PFSK-1 (cell line): Measurements from ENCODE around the gene TRNP1.

Experiments
- FOXP2 ChIP-seq: optimal IDR thresholded peaks from 2 replicates; pipeline ENCODE3; 2011; ENCODE audit warnings: borderline replicate concordance, control low read depth, inconsistent platforms; ENCODE audit not compliant: insufficient read depth; ENCODE audit errors: extremely low read length, extremely low read depth
- POLR2AphosphoS5 ChIP-seq: IDR thresholded peaks from 2 replicates; pipeline ENCODE4 v1.6.1; 2012; ENCODE audit warnings: low read depth, mild to moderate bottlenecking, control low read depth, low read length, moderate library complexity
- REST ChIP-seq, 2 experiments: IDR thresholded peaks; 2 replicates each; pipeline versions ENCODE4 v1.6.1 to v1.8.0; 2011 to 2012; ENCODE audit warnings: low read depth in 2 of 2, low read length in 2 of 2, control low read depth in 1 of 2, inconsistent platforms in 1 of 2, mild to moderate bottlenecking in 1 of 2, moderate library complexity in 1 of 2; ENCODE audit not compliant: insufficient read depth in 1 of 2
- SIN3A ChIP-seq: IDR thresholded peaks from 2 replicates; pipeline ENCODE4 v1.6.1; 2012; ENCODE audit warnings: mild to moderate bottlenecking, low read length, moderate library complexity, borderline replicate concordance; ENCODE audit not compliant: insufficient read depth
- TAF1 ChIP-seq: IDR thresholded peaks from 2 replicates; pipeline ENCODE4 v1.6.1; 2012; ENCODE audit warnings: low read length, control low read depth, borderline replicate concordance; ENCODE audit not compliant: insufficient read depth

Gene TRNP1

GRCh38 chr1:27045973-27046558 lies 52.6 kb downstream of the TRNP1 start:
- TF ChIP-seq FOXP2 (no peak), SIN3A (no peak), REST (IDR thresholded peaks at IDR 0.05; ENCODE audit: insufficient read depth in 1 of 2, low read depth in 2 of 2, low read length in 2 of 2) (no peak), TAF1 (no peak), POLR2AphosphoS5 (no peak)

GRCh38 chr1:27047914-27048313 lies 54.4 kb downstream of the TRNP1 start:
- no peak for TF ChIP-seq FOXP2
- no peak for TF ChIP-seq SIN3A
- TF ChIP-seq TAF1, result no peak
- TF ChIP-seq REST (IDR thresholded peaks at IDR 0.05; ENCODE audit: insufficient read depth in 1 of 2, low read depth in 2 of 2, low read length in 2 of 2), result no peak
- no peak for TF ChIP-seq POLR2AphosphoS5

- no peak for TF ChIP-seq REST (IDR thresholded peaks at IDR 0.05; ENCODE audit: insufficient read depth in 1 of 2, low read depth in 2 of 2, low read length in 2 of 2)
- no peak for TF ChIP-seq FOXP2
Observed at GRCh38 chr1:27049100-27049499, 55.6 kb downstream of the TRNP1 start.

- TF ChIP-seq SIN3A (no peak), TAF1 (no peak), FOXP2 (no peak), REST (IDR thresholded peaks at IDR 0.05; ENCODE audit: insufficient read depth in 1 of 2, low read depth in 2 of 2, low read length in 2 of 2) (no peak), POLR2AphosphoS5 (no peak)
Observed at GRCh38 chr1:27049607-27050006, 56.1 kb downstream of the TRNP1 start.
